ENCODE measurements around the gene SRMS. TPM values are rescaled to one million over a fixed set of nuclear protein-coding genes. Genes with fewer than 3 reads are reported as not detected.

SRMS gene
- total and polyA plus RNA-seq, 2 of the 13 experiments (the other 11 are each of a cell fraction or from before 2014, with no cell fraction given) = not detected

GRCh38 chr20:63578224-63579016 lies 30.9 kb upstream of the SRMS start (continued):
- peak in 1 of 2 experiments; percentile 71; a peak in 3 of 4 replicates for TF ChIP-seq HMGXB4 (CRISPR knock-in tag; IDR thresholded peaks at IDR 0.05; ENCODE audit: borderline replicate concordance in 1 of 2, low read depth in 1 of 2)
- peak; percentile 55; the same call in 1 of the 2 replicates for TF ChIP-seq ATF7-NPFF (CRISPR knock-in tag; IDR thresholded peaks at IDR 0.05; ENCODE audit: low read depth)
- no peak for TF ChIP-seq BRD4 (CRISPR knock-in tag; IDR thresholded peaks at IDR 0.05)
- TF ChIP-seq HNF4G (IDR thresholded peaks at IDR 0.05; ENCODE audit: borderline replicate concordance, low read depth, low read length) = no peak
- TF ChIP-seq HNF4G (CRISPR knock-in tag; IDR thresholded peaks at IDR 0.05; ENCODE audit: borderline replicate concordance, low read depth) = no peak
- TF ChIP-seq ZNF800 (CRISPR knock-in tag; IDR thresholded peaks at IDR 0.05) = no peak
- no peak for TF ChIP-seq ZFP90 (CRISPR knock-in tag; IDR thresholded peaks at IDR 0.05; ENCODE audit: borderline replicate concordance)
- TF ChIP-seq FOXO1 (CRISPR knock-in tag; IDR thresholded peaks at IDR 0.05) = peak; percentile 39; the same call in 1 of the 2 replicates
